ENCODE data around the gene ZNF554.

The ZNF554 gene

DNA sequence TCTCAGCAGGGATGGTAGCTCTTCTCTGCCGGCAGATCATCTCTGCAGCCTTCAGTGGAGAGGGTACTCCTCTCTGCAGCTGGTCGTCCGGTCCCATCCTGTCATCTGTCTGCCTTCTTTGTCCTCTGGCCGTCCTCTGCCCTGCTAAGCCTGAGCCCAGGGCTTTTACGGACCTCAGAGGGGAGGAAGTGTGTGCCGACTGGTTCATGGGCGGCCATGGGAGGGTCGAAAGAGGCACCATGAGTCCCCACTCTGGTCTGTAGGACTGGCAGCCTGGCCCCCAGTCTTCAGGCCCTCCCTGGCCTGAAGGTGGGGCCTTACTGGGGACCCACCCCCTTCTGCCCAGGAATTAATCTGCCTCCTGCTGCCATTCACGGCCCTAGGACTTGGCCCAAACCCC is 4.0 kb downstream of the ZNF554 start:
- in situ Hi-C loops (cut with MboI; ENCODE audit: low sequenced_read_pairs): no loop called here

DNA sequence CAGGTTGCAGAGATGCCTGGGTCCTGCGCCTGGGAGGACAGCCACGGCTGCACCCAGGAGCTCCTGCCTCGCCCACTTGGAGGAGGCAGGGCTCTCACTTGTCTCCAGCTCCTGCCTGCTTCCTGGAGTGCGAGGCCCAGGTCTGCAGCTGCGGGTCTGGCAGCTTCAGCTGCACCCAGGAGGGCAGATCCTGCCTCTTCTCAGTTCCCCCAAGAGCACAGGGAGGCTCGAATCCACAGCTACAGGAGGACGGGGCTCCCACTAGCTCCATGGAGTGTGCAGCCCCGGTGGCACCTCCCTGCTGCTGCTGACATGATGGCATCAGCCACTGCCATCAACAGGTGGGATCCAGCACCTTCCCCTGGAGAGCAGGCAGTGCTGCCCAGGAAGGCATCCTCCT is 4.5 kb downstream of the ZNF554 start:
- in situ Hi-C loops (cut with MboI; ENCODE audit: low sequenced_read_pairs): no loop called here

DNA sequence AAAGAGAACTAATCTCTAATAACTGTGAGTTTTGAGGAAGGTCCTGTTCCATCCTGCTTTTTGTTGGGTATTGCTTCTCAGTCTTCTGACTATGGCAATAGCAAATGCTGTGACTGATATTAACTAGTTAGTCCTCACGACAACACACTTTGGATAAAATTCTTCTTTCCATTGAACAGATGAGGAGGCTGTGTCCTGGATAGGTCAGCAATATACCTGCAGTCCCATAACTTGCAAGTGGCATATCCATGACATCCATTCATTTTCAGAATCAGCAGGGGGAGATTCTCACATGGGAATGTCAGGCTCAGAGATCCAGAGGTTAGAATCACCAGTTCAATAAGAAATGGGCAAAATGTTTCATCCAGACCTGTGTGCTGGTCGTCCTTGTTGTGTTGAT is 7.4 kb downstream of the ZNF554 start:
- in situ Hi-C loops (cut with MboI; ENCODE audit: low sequenced_read_pairs): loop anchor here (25.0 kb wide), 1 partner anchor 110 kb away; the partner anchor contains the start of gene ZNF77

DNA sequence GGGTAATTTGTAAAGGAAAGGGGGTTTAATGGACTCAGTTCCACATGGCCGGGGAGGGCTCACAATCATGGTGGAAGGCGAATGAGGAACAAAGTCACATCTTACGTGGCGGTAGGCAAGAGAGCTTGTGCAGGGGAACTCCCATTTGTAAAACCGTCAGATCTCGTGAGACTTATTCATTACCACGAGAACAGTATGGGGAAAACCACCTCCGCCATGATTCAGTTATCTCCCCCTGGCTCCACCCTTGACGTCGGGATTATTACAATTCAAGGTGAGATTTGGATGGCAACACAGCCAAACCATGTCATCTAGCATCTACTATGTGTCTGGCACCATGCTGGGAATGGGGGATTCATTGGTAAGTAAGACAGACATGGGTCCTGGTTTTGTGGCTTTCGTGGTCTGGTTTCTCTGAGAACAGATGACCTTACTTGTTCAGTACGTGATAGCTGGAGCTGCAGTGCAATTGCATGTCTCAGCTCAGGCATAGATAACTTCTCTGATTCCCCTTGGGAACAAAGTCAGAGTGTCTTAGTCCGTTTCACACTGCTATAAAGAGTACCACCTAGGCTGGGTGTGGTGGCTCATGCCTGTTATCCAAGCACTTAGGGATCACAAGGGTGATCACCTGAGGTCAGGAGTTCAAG is 8.3 kb downstream of the ZNF554 start:
- in situ Hi-C loops (cut with MboI; ENCODE audit: low sequenced_read_pairs): loop anchor here (25.0 kb wide), 1 partner anchor 109 kb away; the partner anchor contains the start of gene ZNF77

DNA sequence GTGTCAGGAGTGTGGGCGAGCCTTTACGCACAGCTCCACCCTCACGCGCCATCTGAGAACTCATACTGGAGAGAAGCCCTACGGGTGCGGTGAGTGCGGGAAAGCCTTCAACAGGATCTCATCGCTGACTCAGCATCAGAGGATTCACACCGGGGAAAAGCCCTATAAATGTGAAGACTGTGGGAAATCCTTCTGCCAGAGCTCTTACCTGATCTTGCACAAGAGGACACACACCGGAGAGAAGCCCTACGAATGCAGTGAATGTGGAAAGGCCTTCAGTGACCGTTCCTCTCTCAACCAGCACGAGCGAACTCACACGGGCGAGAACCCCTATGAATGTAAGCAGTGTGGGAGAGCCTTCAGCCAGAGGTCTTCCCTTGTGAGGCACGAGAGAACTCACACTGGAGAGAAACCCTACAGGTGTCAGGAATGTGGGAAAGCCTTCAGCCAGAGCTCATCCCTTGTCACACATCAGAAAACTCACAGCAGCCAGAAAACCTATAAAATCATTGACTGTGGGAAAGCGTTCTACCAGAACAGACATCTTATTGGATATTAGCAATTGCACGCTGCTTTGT is 14.7 kb downstream of the ZNF554 start:
- in situ Hi-C loops (cut with MboI; ENCODE audit: low sequenced_read_pairs): loop anchor here (25.0 kb wide), 1 partner anchor 103 kb away; the partner anchor contains the start of gene ZNF77

DNA sequence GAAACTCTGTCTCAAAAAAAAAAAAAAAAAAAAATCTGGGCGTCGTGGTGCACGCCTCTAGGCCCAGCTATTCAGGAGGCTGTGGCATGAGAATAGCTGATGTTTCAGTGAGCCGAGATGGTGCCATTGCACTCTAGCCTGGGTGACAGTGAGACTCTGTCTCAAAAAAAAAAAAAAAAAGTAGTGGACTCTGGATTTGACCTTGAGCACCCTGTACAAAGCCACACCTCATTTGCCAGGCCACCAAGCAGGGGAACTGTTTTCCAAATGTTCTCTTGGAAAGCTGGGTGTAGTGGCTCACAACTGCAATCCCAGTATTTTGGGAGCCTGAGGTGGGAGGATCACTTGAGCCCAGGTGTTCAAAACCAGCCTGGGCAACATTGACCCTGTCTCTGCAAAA is 17.8 kb downstream of the ZNF554 start:
- in situ Hi-C loops (cut with MboI; ENCODE audit: low sequenced_read_pairs): loop anchor here (25.0 kb wide), 1 partner anchor 100 kb away; the partner anchor contains the start of gene ZNF77

DNA sequence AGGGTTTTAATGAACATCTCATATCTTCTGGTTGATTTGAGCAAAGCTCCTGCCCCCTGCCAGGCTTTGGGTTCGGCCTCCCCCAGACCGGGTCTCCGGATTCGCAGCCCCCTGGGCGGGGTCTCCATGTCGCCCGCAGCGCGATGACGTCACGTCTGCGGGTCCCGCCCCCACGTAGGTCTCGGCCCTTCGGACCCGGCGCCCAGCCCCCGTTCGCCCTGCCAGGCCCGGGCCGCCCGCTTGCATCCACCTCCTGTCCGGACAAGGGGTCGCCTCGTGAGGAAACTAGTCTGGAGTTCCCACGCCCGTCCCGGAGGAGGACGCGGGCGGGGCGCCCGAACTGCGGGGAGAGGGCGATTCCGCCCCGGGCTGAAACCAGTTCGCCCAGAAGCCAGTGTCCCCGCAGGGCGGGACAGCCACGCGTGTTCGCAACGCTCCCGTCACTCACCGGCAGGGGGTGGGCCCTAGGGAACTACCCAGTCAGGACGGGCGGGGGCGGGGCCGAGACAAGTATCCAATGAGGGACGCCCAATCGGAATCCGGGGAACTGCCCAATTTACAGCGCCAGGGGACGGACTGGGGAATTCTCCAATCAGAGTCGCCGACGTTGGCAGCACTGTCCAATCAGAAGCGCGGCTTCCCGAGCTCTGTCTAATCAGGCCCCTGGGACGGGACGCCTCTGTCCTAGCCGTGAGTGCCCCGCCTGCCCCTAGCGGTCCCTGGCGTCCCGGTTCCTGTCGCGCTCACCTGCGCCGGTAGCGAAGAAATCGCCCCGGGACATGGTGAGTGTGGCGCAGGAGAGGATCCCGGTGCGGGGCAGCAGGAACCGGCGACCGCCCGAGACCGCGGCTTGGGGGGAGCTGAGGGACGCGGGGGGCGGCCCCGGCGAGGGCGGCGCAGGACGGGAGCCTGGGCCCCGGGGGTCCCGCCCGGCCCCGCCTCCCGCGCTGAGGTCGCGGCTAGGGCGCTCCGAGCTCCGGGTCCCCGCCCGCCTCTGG is 21.4 kb downstream of the ZNF554 start, which contains the start of gene ZNF555:
ZNF555 (plus strand) TSS at position 682 of the 998 bp plus-strand sequence; CDS start at position 780, 98 bp downstream.
- in situ Hi-C loops (cut with MboI; ENCODE audit: low sequenced_read_pairs): loop anchor here (25.0 kb wide), 1 partner anchor 96 kb away; the partner anchor contains the start of gene ZNF77

DNA sequence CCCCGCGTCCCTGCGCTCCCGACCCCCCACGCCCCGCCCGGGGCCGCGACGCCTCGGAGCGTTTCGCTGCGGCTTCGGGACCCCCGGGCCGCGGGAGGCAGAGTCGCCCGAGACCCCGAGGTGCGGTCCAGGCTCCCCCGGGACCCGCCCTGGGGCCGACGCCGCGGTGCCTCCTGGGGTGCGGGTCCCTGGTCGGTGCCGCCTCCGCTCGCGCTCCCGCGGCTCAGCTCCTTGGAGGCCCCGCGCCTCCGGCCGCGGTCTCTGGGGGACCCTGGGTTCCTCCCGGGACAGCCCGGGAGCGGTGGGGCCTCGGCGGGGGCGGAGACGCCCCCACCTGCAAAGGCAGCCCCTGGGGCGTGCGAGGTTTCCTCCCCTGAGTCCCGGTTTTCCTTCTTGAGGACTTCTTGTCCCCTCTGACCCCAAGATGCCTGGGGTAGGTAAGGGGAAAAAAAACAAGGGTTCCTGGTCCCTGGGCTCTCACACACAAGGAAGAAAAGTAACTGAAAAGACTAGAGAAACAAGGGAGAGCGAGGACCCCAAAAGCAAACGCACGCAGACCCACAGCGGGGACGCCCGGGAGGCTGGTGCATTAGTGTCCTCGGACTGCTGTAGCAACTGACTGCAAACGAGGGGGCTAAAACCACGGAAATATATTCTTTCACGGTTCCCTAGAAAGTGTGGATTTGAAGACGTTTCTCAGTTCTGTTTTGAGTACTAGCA is 22.3 kb downstream of the ZNF554 start:
- in situ Hi-C loops (cut with MboI; ENCODE audit: low sequenced_read_pairs): loop anchor here (25.0 kb wide), 1 partner anchor 95 kb away; the partner anchor contains the start of gene ZNF77

DNA sequence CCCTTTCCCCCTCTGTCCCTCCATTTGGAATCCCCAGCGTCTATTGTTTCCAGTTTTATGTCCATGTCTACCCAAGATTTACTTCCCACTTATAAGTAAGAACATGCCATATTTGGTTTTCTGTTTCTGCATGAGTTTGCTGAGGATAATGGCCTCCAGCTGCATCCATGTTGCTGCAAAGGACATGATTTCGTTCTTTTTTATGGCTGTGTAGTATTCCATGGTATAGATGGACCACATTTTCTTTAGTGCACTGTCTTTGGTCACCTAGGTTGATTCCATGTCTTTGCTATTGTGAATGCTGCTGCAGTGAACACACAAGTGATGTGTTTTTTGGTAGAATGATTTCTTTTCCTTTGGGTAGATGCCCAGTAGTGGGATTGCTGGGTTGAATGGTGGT is 25.4 kb downstream of the ZNF554 start:
- in situ Hi-C loops (cut with MboI; ENCODE audit: low sequenced_read_pairs): loop anchor here (25.0 kb wide), 1 partner anchor 92 kb away; the partner anchor contains the start of gene ZNF77

DNA sequence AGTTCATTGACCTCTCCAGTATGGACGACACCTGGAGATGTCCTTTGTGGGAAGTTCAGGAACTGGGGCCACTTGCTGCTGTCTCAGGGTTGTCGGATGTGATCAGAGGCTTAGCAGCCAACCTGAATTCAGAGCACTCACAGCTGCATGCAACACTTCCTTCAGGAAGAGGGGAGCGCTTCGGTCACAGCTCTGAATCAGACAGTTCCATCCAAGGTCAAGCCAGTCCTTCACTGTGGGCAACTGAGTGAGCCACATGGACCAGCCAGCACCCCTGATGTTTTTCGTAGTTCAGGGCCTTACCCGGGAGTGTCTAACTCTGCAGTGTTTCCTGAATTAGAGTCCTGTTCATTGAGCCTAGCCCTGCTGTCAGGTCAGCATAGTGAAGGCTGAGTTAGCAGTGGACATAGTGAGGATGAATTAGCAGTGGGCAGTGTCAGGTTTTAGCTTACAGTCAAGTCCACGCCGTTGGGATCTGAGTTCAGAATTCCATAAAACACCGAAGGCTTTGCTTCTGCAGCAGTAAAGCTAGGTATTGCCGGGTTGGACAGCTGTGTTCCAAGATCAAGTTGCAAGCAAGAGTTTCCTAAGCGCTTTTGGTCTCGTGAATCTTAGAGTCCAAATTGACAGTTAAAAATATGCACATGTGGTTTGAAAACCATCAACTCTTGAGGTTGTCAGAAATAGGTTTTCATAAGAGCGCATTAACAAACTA is 26.7 kb downstream of the ZNF554 start:
- in situ Hi-C loops (cut with MboI; ENCODE audit: low sequenced_read_pairs): loop anchor here (25.0 kb wide), 1 partner anchor 91 kb away; the partner anchor contains the start of gene ZNF77

DNA sequence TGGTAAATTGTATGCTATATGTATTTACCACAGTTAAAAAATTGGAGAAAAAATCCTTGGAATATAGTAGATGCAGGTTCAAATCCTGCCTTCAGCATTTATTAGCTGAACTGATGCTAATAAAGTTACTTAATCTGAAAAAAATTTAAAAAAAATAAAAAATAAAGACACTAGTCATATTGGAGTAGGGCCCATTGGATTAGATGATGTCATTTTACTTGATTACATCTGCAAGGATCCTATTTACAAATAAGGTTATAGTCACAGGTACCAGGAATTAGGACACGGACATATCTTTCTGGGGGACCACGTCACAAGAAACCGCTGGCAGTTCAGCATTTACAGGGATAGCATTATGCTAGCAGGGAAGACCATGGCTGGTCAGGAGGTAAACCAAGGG is 27.8 kb downstream of the ZNF554 start:
- in situ Hi-C loops (cut with MboI; ENCODE audit: low sequenced_read_pairs): loop anchor here (25.0 kb wide), 1 partner anchor 90 kb away; the partner anchor contains the start of gene ZNF77

DNA sequence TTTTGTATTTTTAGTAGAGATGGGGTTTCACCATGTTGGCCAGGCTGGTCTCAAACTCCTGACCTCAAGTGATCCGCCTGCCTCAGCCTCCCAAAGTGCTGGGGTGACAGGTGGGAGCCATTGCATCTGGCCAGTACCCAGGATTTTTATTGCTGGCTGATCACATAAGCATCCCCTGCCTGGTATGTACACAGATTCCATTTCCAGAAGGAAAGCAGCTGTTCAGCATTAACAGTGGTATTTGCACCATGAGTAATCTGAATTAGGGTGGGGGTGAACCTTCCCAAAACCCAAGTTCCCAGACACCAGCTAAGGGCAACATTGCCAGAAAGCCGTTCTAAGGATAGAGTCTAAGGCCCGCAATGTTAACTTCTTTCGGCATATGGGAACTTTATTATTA is 28.9 kb downstream of the ZNF554 start:
- in situ Hi-C loops (cut with MboI; ENCODE audit: low sequenced_read_pairs): loop anchor here (25.0 kb wide), 1 partner anchor 89 kb away; the partner anchor contains the start of gene ZNF77

DNA sequence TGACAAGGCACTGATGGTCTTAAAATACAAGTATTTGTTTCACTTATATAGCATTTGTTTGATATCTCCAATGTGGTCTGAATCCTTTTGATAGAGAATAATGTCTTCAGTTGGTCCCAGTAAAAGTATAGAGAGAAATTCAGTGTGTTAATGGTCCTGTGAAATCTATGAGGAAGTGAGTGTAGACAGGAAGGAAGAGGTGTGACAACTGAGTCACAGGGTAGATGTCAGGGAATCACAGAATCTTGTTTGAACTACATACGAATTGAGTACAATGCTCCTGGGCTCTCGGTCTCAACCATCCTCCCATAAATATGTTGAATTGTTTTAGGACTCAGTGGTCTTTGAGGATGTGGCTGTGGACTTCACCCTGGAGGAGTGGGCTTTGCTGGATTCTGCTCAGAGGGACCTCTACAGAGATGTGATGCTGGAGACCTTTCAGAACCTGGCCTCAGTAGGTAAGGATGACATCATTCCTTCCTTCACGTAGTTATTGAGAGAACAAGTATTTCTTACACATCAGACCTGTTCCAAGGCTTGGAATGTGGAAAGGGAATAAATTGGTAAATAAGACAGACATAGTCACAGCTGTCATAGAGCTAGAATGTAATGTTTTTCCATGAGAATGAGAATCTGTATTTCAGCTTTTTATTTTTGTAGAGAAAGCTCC is 30.7 kb downstream of the ZNF554 start:
- in situ Hi-C loops (cut with MboI; ENCODE audit: low sequenced_read_pairs): no loop called here

DNA sequence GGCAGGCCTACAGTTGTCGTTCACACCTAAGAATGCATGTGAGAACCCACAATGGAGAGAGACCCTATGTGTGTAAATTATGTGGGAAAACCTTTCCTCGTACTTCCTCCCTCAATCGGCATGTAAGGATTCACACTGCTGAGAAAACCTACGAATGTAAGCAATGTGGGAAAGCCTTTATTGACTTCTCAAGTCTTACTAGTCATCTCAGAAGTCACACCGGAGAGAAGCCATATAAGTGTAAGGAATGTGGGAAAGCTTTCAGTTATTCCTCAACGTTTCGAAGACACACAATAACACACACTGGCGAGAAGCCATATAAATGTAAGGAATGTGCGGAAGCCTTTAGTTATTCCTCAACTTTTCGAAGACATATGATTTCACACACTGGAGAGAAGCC is 32.9 kb downstream of the ZNF554 start:
- in situ Hi-C loops (cut with MboI; ENCODE audit: low sequenced_read_pairs): no loop called here

DNA sequence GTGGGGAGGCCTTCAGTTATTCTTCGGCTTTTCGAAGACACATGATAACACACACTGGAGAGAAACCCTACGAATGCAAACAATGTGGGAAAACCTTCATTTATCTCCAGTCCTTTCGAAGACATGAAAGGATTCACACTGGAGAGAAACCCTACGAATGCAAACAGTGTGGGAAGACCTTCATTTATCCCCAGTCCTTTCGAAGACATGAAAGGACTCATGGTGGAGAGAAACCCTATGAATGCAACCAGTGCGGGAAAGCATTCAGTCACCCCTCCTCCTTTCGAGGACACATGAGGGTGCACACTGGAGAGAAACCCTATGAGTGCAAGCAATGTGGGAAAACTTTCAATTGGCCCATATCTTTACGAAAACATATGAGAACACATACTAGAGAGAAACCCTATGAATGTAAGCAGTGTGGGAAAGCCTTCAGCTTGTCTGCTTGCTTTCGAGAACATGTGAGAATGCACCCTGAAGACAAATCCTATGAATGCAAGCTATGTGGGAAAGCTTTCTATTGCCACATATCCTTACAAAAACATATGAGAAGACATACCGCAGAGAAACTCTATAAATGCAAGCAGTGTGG is 33.4 kb downstream of the ZNF554 start:
- in situ Hi-C loops (cut with MboI; ENCODE audit: low sequenced_read_pairs): no loop called here

DNA sequence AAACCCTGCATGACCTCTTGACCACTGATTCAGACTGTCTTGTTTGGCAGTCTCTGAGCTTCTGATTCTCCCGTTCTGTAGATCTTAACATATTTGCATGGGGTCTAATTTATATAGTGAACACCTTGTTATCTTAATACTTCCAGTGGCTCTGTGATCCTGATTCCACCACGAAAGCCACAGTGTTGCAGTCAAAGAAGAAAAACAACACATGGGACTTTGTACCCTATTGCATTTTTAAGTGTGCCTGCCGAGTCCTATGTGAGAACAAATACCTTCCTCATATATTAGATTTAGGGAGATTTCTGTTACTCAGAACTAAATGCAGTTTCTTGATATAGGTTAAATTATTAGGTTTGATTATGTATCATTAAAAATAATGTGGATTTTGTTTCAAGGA is 35.2 kb downstream of the ZNF554 start:
- in situ Hi-C loops (cut with MboI; ENCODE audit: low sequenced_read_pairs): no loop called here

DNA sequence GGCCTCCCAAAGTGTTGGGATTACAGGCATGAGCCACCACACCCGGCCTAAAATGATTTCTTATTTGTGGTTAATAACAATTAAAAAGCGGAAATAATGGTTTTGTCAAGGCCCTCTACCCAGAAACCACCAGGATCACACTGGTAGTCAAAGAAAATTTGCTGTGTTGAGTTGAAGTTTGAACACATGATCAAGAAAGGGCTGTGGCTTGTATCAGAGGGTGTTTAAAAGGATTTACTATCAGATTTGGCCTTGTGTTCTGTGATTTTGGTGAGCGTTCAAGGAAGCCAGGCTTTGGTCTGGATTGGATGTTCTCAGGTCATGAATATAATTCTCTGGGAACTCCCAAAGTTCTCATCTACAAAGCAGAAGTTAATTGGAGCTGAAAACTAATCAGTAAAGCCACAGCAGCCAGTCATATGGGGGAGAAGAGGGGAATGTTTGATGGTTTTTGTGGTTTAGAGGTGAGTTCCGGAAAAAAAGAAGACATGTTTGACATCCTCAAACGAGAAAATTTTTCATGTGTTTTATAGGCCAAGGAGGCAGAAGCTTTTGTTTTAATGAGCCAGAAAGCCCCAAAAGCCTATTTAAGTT is 36.9 kb downstream of the ZNF554 start:
- in situ Hi-C loops (cut with MboI; ENCODE audit: low sequenced_read_pairs): no loop called here

DNA sequence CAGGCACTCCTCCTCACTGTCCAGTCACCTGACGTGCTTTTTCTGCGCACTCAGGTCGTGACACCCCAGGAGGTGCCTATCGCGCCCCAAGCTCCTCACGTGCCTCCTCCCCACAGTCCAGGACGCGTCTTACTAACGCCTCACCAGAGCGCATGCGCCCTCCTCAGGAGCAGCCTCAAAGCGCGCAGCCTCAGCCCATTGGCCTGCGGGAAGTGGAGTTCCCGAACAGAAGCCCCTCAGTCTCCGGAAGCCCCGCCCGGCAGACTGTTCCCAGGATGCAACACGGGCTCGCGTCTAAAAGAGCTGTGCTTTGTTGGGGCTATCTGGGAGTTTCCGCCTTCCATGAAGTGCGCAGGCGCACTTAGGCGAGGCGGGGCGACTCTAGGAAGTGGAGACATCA is 39.2 kb downstream of the ZNF554 start:
- in situ Hi-C loops (cut with MboI; ENCODE audit: low sequenced_read_pairs): no loop called here

Measured in HL-60/S4 treated with phorbol 12-myristate 13-acetate at 8.2 ng/mL for 4 days and 3 days (cell line).